SK-N-SH treated with all-trans-retinoic acid at 6 μM for 48 hours (cell line): ENCODE results near the gene GK.

Experiments
- ARNTL ChIP-seq: fragments of 450-650 bp; formaldehyde crosslinking; IDR thresholded peaks from 2 replicates; pipeline ENCODE4 v1.5.0; 2020; ENCODE audit warnings: low read depth, mild to moderate bottlenecking, moderate library complexity, borderline replicate concordance
- ZFP30 ChIP-seq: fragments of 450-650 bp; formaldehyde crosslinking; IDR thresholded peaks from 2 replicates; pipeline ENCODE4 v1.5.0; 2022; ENCODE audit warnings: mild to moderate bottlenecking, moderate library complexity
- ZNF8 ChIP-seq: fragments of 450-650 bp; formaldehyde crosslinking; IDR thresholded peaks from 2 replicates; pipeline ENCODE4 v1.5.0; 2020; ENCODE audit warnings: mild to moderate bottlenecking, moderate library complexity
- TF ChIP-seq, protein P1 (sequence below): fragments of 250-450 bp; sonication (Bioruptor Pico); IDR thresholded peaks from 2 replicates; pipeline ENCODE4 v1.8.0; 2020; ENCODE audit warnings: mild to moderate bottlenecking, moderate library complexity, borderline replicate concordance
- TF ChIP-seq, protein P2 (sequence below): fragments of 250-450 bp; sonication (Bioruptor Pico); IDR thresholded peaks from 2 replicates; pipeline ENCODE4 v1.5.1; 2020; ENCODE audit warnings: low read depth, mild to moderate bottlenecking, moderate library complexity

- TF ChIP-seq ARNTL (no peak), ZFP30 (CRISPR knock-in tag) (no peak), ZNF8 (CRISPR knock-in tag) (no peak)
- TF ChIP-seq, protein P1, sequence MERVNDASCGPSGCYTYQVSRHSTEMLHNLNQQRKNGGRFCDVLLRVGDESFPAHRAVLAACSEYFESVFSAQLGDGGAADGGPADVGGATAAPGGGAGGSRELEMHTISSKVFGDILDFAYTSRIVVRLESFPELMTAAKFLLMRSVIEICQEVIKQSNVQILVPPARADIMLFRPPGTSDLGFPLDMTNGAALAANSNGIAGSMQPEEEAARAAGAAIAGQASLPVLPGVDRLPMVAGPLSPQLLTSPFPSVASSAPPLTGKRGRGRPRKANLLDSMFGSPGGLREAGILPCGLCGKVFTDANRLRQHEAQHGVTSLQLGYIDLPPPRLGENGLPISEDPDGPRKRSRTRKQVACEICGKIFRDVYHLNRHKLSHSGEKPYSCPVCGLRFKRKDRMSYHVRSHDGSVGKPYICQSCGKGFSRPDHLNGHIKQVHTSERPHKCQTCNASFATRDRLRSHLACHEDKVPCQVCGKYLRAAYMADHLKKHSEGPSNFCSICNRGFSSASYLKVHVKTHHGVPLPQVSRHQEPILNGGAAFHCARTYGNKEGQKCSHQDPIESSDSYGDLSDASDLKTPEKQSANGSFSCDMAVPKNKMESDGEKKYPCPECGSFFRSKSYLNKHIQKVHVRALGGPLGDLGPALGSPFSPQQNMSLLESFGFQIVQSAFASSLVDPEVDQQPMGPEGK (CRISPR knock-in tag) = no peak
- TF ChIP-seq, protein P2, sequence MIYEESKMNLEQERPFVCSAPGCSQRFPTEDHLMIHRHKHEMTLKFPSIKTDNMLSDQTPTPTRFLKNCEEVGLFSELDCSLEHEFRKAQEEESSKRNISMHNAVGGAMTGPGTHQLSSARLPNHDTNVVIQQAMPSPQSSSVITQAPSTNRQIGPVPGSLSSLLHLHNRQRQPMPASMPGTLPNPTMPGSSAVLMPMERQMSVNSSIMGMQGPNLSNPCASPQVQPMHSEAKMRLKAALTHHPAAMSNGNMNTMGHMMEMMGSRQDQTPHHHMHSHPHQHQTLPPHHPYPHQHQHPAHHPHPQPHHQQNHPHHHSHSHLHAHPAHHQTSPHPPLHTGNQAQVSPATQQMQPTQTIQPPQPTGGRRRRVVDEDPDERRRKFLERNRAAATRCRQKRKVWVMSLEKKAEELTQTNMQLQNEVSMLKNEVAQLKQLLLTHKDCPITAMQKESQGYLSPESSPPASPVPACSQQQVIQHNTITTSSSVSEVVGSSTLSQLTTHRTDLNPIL = no peak
These were observed 15.4 kb downstream of the GK start for GRCh38 chrX:30668581-30668980.
